COLO668 (cell line): Measurements from ENCODE around the gene TGFBR3.
"Not testable (repeated sequence)": the region's sequence is repeated elsewhere in the genome, so short reads cannot be mapped to it uniquely, and the experiment has no call there.

Experiments used
- DNase-seq: peaks from one replicate; lab custom pipeline; 2025; ENCODE audit not compliant: unreplicated experiment; lab: John Stamatoyannopoulos, UW

The TGFBR3 gene

DNA sequence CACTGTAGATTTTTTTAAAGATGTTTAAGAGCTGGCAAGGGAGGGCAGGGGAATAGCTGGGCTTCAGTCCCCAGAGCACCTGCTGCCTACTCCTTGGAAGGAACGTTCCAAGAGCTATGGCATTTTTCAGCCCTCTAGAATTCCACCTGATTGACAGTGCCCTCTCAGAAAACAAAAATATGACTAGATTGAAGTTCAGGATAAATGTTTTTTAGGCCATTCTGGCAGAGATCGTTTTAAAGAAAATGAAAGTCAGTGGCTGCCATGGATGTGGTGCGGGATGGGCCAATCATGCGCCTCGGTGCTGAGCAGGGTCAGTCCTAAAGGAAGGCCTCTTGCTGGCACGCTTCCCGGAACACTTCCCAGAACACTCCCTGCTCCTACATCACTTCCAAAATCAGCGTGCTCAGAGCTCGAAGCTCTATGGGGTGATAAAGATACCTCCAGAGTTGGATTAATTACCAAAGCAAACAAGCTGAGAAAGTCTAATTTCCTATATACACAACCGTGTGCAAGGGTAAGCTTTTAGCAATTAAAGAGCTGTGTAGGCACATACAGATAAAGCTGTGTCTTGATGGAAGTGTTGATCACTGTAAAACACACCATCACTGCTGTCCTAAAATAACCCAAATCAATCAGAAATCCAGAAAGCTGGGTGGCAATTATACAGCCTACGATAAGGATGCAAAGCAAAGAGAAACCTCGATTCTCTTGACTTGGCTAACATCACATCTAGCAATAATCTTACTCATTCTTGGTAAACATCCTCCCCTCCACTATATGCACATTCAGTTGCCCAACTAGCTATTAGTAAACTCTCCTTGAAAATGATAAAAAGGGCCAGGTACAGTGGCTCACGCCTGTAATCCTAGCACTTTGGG lies 34.6 kb downstream of the TGFBR3 start:
- DNase-seq = peak; percentile 28

DNA sequence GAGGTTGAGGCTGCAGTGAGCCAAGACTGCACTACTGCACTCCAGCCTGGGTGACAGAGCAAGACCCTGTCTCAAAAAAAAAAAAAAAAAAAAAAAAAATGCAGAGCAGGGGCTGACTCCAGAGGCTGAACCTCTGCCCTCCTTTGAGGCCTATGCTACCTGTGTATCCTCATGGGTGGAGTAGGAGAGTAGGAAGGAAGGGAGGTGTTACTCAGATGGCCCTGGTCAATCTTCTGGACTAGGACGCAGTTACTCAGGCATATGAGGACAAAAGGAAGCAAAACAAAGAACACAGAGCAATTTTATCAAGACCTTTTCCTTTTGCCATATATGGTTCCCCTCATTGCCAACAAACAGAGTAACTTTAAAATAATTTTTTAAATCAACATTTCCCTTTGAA lies 35.2 kb downstream of the TGFBR3 start:
- DNase-seq = no peak

- no peak for DNase-seq
Measured at GRCh38 chr1:91847851-91848250, 38.1 kb downstream of the TGFBR3 start.

- no peak for DNase-seq
Measured at GRCh38 chr1:91846639-91847013, 39.3 kb downstream of the TGFBR3 start.

DNA sequence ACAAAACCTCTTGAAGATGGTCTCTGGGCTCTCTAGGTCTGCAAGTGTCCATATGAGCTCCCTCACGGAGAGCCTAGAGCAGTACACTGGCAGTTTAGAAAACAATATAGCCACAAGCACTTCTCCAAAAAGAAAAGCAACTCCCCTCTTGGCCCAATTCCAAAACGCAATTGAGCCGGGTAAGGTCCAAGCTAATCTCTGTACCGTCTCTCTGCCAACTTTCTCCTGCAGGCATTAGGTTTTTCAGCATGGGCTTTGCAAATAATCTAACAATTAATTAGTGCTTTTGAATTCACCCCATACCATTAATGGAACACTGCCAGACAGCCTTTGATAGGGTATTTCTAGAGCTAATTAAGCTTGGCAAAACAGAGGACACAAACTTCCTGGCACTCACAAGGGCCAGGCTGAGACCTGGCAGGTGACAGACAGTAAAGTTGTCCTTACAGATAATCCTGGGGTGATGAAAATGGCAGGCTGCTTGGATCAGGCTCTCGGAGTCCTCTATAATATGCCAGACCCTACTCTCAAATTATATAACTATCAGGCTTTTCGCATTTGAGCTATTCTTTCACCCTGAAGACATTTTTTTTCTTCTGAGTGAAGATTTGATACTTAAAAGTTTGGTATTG lies 39.8 kb downstream of the TGFBR3 start:
- peak; percentile 43 for DNase-seq

- DNase-seq = no peak
Measured at GRCh38 chr1:91844862-91845528, 41.0 kb downstream of the TGFBR3 start.

GRCh38 chr1:91843843-91844242 lies 42.1 kb downstream of the TGFBR3 start:
- DNase-seq = no peak

DNA sequence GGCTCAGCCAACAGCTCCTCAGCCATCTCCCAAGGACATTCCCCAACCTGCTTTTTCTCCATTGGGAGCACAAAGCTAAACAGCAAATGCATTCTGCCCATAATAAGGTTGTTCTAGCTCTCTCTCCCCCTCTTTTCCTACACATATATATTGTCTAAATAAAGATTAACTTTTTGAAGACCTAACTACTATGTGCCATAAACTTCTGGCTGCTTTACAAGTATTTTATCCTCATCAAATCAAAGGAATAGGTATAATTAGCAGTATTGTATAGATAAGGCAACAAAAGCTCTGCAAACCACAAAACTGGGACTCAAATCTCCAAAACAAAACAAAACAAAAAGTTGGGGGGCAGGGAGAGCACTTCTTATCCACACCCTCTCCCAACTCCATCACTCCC lies 43.4 kb downstream of the TGFBR3 start:
- no peak for DNase-seq

DNA sequence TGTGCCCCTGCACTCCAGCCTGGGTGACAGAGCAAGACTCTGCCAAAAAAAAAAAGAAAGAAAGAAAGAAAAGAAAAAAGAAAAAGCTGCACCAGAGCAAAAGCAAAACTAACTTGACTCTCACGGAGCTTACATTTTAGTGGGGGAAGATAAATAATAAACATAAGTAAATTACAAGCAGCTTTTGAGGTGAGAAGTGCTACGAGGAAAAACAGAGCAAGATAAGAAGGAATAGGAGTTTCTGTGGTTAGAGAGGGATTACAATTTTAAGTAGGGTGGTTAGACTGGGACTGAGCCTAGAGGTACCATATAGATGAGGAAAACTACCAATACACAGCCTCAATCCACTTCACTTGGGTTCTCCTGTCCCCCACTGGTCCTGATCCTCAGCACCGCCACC lies 43.9 kb downstream of the TGFBR3 start:
- DNase-seq = no peak

GRCh38 chr1:91840276-91840675 lies 45.7 kb downstream of the TGFBR3 start:
- not testable (repeated sequence) for DNase-seq

- DNase-seq = no peak
Measured at GRCh38 chr1:91836331-91837040, 49.5 kb downstream of the TGFBR3 start.

- no peak for DNase-seq
Measured at GRCh38 chr1:91835087-91835521, 50.8 kb downstream of the TGFBR3 start.

- DNase-seq = not testable (repeated sequence)
Measured at GRCh38 chr1:91834549-91834948, 51.4 kb downstream of the TGFBR3 start.

- no peak for DNase-seq
Measured at GRCh38 chr1:91833946-91834345, 52.0 kb downstream of the TGFBR3 start.

- no peak for DNase-seq
Measured at GRCh38 chr1:91831132-91831930, 54.6 kb downstream of the TGFBR3 start.

DNA sequence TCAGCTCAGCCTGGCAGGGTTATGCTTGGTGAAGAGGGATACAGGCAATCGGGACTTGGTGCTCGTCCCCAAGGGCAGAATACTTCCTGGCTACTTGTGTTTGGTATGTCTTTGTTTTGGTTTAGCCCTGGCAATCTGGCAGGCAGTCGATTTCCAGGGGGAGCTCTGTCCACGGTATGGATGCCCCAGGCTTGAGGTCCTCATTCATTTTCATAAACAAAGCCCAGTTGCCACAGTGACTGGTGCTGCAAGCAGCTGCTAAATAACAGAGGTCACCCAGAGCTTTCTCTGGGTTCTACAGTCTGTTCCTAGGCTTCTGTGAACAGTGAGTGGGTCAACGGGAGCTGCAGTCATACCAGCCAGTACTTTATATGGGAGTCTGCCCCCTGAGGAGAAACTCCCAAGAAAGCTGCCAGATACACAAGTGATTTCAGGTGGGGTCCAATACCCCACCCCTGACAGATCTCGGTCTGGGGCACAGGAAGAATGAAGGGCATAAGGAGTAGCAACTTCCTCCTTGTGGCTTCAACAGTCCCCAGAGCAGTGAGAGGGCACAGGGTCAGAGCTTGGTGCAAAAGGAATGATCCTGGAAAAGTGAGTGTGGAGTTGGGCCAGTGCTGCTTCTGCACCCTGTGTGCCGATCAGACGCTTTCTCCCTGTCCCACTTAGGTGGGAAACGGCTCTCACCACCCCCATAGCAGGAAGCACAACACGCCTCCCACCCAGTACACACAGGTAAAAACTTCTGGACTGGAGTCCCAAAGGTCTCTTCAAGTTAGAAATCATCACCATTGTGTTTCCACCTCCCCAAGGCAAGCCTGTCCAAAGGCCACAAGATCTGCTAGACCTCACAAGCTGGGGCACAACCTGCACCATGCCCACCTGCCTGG lies 55.5 kb downstream of the TGFBR3 start:
- DNase-seq = no peak

DNA sequence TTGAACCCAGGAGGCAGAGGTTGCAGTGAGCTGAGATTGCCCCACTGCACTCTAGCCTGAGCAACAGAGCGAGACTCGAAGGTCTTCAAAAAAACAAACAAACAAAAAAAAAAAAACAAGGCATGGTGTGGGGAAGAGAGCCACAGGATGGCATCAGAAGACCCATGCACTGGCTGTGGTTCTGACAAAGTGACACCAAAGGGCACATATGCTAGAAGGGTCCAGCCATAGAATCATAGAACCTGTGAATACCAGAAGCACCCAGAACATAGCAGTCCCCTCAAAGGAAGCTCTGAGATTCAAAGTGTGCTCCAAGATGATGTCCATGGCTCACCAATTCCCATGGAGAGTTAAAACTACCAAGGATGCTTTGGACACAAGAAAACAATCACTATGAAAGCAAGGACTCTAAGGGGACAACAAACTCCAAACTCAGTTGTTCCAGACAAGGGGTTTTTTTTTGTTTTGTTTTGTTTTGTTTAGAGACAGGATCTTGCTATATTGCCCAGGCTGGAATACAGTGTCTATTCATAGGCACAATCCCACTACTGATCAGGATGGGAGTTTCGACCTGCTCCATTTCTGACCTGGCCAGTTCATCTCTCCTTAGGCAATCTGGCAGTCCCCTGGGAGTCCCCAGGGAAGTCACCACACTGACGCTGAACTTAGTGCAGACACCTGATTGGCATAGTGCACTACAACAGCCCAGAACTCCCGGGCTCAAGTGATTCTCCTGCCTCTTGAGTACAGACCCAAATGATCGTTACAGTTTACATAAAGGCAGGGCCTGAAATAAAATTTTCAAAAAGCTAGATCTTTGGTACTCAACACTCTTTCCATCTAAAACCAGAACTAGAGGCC lies 56.4 kb downstream of the TGFBR3 start:
- DNase-seq = no peak

DNA sequence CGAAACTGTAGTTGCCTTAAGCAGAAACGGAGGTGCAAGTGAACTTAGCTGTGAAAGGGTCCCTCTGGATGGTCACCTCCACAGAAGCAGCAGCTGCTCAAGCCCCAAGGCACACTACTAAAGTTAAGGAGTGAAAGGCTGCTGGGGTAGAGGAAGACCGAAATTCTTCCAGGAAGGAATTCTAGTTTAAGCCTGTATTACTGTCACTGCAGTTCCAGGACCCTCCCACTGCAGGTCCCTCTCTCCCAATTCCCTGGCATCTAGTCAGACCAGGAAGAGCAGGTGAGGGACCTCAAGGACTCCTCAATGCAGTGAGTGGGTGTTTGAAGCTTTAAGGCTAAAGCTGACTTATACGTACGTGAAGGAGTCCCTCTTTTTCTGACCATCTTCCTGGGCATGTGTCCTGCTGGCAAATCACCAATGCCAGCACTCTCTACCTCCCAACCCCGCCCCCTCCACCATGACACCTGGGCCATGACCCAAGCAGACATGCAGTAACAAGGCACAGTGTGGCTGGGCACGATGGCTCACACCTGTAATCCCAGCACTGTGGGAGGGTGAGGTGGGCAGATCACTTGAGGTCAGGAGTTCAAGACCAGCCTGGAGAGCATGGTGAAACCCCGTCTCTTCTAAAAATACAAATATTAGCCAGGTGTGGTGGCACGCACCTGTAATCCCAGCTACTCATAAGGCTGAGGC lies 57.2 kb downstream of the TGFBR3 start:
- DNase-seq = no peak
